ENCODE data around the gene RETSAT.
A peak's percentile ranks its signal among the peaks of the same experiment; 100 is the strongest.
"Not testable (repeated sequence)": the region's sequence is repeated elsewhere in the genome, so short reads cannot be mapped to it uniquely, and the experiment has no call there.

The RETSAT gene

GRCh38 chr2:85329701-85330100 is 24.6 kb downstream of the RETSAT start:
- Mint-ChIP-seq H3K4me3 (peak overlapping the region; percentile 56), H3K36me3 (peaks cover 18% of the 10 kb centered on the region), H3K4me1 (ENCODE audit: low read depth) (peaks cover 18% of the 10 kb centered on the region), H3K27ac (peak overlapping the region; percentile 41)
- H3K27me3 Mint-ChIP-seq; H3K9me3 Mint-ChIP-seq (ENCODE audit: low read depth): not testable (repeated sequence)

GRCh38 chr2:85329181-85329651 is 25.1 kb downstream of the RETSAT start:
- no peaks in the 10 kb centered on the region for H3K27me3 Mint-ChIP-seq
- H3K27ac Mint-ChIP-seq, result peak overlapping the region; percentile 41
- H3K4me3 Mint-ChIP-seq, result peak overlapping the region; percentile 56

GRCh38 chr2:85327822-85328617 is 26.3 kb downstream of the RETSAT start, which contains the start of gene TGOLN2:
TSS of gene TGOLN2 (minus strand) at chr2:85327989. CDS start at chr2:85327962, 27 bp downstream.
- H3K4me3 Mint-ChIP-seq, result peak within 1 kb of the TSS; percentile 99
- H3K27ac Mint-ChIP-seq, result peak within 1 kb of the TSS; percentile 100
- peaks cover 35% of the 10 kb centered on the region for H3K4me1 Mint-ChIP-seq (ENCODE audit: low read depth)
- no peaks in the 10 kb centered on the region for H3K27me3 Mint-ChIP-seq
- no peaks in the 10 kb centered on the region for H3K9me3 Mint-ChIP-seq (ENCODE audit: low read depth)
- peaks cover 22% of the 10 kb centered on the region for H3K36me3 Mint-ChIP-seq

More at GRCh38 chr2:85329181-85329651, 25.1 kb downstream of the RETSAT start:
- Mint-ChIP-seq H3K9me3 (ENCODE audit: low read depth) (no peaks in the 10 kb centered on the region), H3K36me3 (peaks cover 18% of the 10 kb centered on the region), H3K4me1 (ENCODE audit: low read depth) (peaks cover 23% of the 10 kb centered on the region)

GRCh38 chr2:85327160-85327821 is 27.0 kb downstream of the RETSAT start:
- Mint-ChIP-seq H3K4me1 (ENCODE audit: low read depth) (peaks cover 42% of the 10 kb centered on the region), H3K27ac (peak overlapping the region; percentile 100)

GRCh38 chr2:85326406-85327159 is 27.7 kb downstream of the RETSAT start:
- Mint-ChIP-seq H3K36me3 (peaks cover 22% of the 10 kb centered on the region), H3K4me1 (ENCODE audit: low read depth) (peaks cover 49% of the 10 kb centered on the region), H3K27me3 (no peaks in the 10 kb centered on the region), H3K4me3 (peak overlapping the region; percentile 99), H3K9me3 (ENCODE audit: low read depth) (no peaks in the 10 kb centered on the region), H3K27ac (peak overlapping the region; percentile 100)

More at GRCh38 chr2:85327160-85327821, 27.0 kb downstream of the RETSAT start:
- H3K36me3 Mint-ChIP-seq, result peaks cover 22% of the 10 kb centered on the region
- no peaks in the 10 kb centered on the region for H3K27me3 Mint-ChIP-seq
- peak overlapping the region; percentile 99 for H3K4me3 Mint-ChIP-seq
- no peaks in the 10 kb centered on the region for H3K9me3 Mint-ChIP-seq (ENCODE audit: low read depth)

GRCh38 chr2:85325466-85325811 is 28.9 kb downstream of the RETSAT start:
- Mint-ChIP-seq H3K4me1 (ENCODE audit: low read depth) (peaks cover 61% of the 10 kb centered on the region), H3K36me3 (peaks cover 30% of the 10 kb centered on the region), H3K9me3 (ENCODE audit: low read depth) (no peaks in the 10 kb centered on the region), H3K4me3 (peak overlapping the region; percentile 99), H3K27ac (peak overlapping the region; percentile 100), H3K27me3 (no peaks in the 10 kb centered on the region)

GRCh38 chr2:85324639-85325465 is 29.5 kb downstream of the RETSAT start:
- H3K36me3 Mint-ChIP-seq, result peaks cover 33% of the 10 kb centered on the region
- peak overlapping the region; percentile 99 for H3K4me3 Mint-ChIP-seq
- H3K4me1 Mint-ChIP-seq (ENCODE audit: low read depth), result peaks cover 67% of the 10 kb centered on the region
- H3K27me3 Mint-ChIP-seq, result no peaks in the 10 kb centered on the region
- peak overlapping the region; percentile 100 for H3K27ac Mint-ChIP-seq
- H3K9me3 Mint-ChIP-seq (ENCODE audit: low read depth), result no peaks in the 10 kb centered on the region

- H3K4me1 Mint-ChIP-seq (ENCODE audit: low read depth), result peaks cover 68% of the 10 kb centered on the region
- H3K27me3 Mint-ChIP-seq; H3K9me3 Mint-ChIP-seq (ENCODE audit: low read depth): not testable (repeated sequence)
- peaks cover 38% of the 10 kb centered on the region for H3K36me3 Mint-ChIP-seq
- H3K4me3 Mint-ChIP-seq, result peak overlapping the region; percentile 99
- H3K27ac Mint-ChIP-seq, result peak overlapping the region; percentile 100
Measured at GRCh38 chr2:85323988-85324367, 30.4 kb downstream of the RETSAT start.

- Mint-ChIP-seq H3K9me3 (ENCODE audit: low read depth) (no peaks in the 10 kb centered on the region), H3K4me3 (peak overlapping the region; percentile 99), H3K4me1 (ENCODE audit: low read depth) (peaks cover 70% of the 10 kb centered on the region), H3K27me3 (no peaks in the 10 kb centered on the region), H3K27ac (peak overlapping the region; percentile 100), H3K36me3 (peaks cover 43% of the 10 kb centered on the region)
Measured at GRCh38 chr2:85323351-85323987, 30.9 kb downstream of the RETSAT start.

GRCh38 chr2:85319796-85320195 is 34.5 kb downstream of the RETSAT start:
- Mint-ChIP-seq H3K4me3 (peak overlapping the region; percentile 51), H3K9me3 (ENCODE audit: low read depth) (no peaks in the 10 kb centered on the region), H3K36me3 (peaks cover 31% of the 10 kb centered on the region), H3K4me1 (ENCODE audit: low read depth) (peaks cover 72% of the 10 kb centered on the region), H3K27me3 (no peaks in the 10 kb centered on the region), H3K27ac (peak overlapping the region; percentile 90)

GRCh38 chr2:85318222-85319074 is 35.9 kb downstream of the RETSAT start:
- Mint-ChIP-seq H3K9me3 (ENCODE audit: low read depth) (no peaks in the 10 kb centered on the region), H3K36me3 (peaks cover 26% of the 10 kb centered on the region), H3K4me3 (peak overlapping the region; percentile 51), H3K27ac (peak overlapping the region; percentile 90), H3K27me3 (no peaks in the 10 kb centered on the region), H3K4me1 (ENCODE audit: low read depth) (peaks cover 63% of the 10 kb centered on the region)

GRCh38 chr2:85315921-85316320 is 38.4 kb downstream of the RETSAT start:
- not testable (repeated sequence) for H3K9me3 Mint-ChIP-seq (ENCODE audit: low read depth)
- Mint-ChIP-seq H3K4me1 (ENCODE audit: low read depth) (peaks cover 40% of the 10 kb centered on the region), H3K36me3 (peaks cover 24% of the 10 kb centered on the region)

GRCh38 chr2:85314884-85315242 is 39.5 kb downstream of the RETSAT start:
- peaks cover 17% of the 10 kb centered on the region for H3K36me3 Mint-ChIP-seq

More at GRCh38 chr2:85315921-85316320, 38.4 kb downstream of the RETSAT start:
- H3K27me3 Mint-ChIP-seq, H3K4me3 Mint-ChIP-seq: not testable (repeated sequence)
- H3K27ac Mint-ChIP-seq, result peak overlapping the region; percentile 66

More at GRCh38 chr2:85314884-85315242, 39.5 kb downstream of the RETSAT start:
- Mint-ChIP-seq H3K4me3 (no peak overlapping the region), H3K27me3 (no peaks in the 10 kb centered on the region), H3K27ac (peak overlapping the region; percentile 85), H3K9me3 (ENCODE audit: low read depth) (no peaks in the 10 kb centered on the region), H3K4me1 (ENCODE audit: low read depth) (peaks cover 38% of the 10 kb centered on the region)
